Fibroblast of skin of abdomen (primary cell): ENCODE measurements around the gene UBLCP1.
"Not testable (repeated sequence)": the region's sequence is repeated elsewhere in the genome, so short reads cannot be mapped to it uniquely, and the experiment has no call there.

ENCODE experiments used
- DNase-seq: peaks from one replicate; pipeline ENCODE4 v3.0.0-alpha.2; 2013

UBLCP1 gene

DNA sequence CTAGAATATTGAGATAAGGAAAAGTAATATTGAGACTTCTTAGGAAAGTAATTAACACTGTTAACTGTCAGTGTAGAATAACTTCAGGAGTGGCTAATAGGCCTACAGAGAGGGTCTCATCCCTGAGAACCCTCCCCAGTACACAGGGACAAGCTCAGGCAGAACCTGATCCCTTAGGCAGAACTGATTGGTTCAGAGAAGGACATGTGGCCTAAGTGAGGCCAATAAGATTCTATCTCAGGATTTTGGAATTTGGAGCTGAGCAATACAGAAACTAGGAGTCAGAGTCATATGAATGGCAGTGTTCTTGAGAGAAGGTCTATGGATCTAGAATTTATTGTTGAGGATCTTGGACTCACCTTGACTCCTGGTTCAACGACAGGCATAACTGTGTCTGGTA is 10.9 kb upstream of the UBLCP1 start:
- DNase-seq = no peak

DNA sequence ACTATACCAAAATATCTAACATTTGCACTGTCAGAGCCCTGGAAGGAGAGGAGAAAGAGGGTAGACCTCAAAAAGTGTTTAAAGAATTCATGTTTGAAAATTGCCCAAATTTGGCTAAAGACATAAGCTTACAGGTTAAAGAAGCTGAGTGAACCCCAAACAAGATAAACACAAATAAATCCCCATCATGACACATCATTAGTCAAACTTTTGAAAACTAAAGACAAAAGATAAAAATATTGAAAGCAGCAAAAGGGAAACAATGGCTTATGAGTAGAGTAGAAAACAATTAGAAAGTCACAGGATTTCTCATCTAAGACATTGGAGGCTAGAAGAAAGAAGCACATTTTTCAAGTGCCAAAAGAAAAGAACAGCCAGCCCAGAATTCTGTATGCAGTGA is 6.1 kb upstream of the UBLCP1 start:
- DNase-seq = no peak

DNA sequence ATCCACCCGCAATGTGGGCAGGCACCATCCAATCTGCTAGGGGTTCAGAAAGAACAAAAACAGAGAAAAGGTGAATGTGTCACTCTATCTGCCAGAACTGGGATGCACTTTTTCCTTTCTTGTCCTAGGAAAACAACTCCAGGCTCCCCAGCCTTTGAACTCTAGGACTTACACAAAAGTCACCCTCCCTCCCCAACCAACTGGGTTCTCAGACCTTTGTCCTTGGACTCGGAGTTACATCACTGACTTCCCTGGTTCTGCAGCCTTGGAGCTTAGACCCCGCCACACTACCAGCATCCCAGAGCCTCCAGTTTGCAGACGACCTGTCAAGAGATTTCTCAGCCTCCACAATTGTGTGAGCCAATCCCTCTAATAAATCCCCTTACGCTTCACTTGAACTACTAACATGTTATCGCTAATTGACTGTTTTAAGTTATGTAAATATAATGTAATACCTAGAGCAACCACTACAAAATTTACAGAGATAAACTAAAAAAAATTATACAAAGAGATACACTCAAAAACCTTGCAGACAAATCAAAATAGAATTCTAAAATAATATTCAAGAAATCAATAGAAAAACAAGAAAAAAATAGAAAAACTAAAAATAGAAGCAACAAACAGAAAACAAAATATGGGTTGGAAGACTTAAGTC is 5.3 kb upstream of the UBLCP1 start:
- no peak for DNase-seq

DNA sequence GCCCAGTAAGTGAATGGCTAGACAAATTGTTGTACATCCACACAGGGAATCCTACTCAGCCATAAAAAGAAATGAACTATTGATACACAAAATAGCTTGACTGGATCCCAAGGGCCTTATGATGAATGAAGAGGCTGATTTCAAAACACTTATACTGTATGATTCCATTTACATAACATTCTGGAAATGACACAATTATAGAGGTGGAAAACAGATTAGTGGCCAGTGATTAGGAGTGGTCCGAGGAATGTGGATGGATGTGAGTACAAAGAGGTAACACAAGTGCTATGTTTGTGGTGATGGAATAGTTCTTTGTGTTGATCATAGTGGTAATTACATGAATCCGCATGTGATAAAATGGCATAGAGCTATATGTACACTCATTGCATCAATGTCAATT is 4.7 kb upstream of the UBLCP1 start:
- no peak for DNase-seq

DNA sequence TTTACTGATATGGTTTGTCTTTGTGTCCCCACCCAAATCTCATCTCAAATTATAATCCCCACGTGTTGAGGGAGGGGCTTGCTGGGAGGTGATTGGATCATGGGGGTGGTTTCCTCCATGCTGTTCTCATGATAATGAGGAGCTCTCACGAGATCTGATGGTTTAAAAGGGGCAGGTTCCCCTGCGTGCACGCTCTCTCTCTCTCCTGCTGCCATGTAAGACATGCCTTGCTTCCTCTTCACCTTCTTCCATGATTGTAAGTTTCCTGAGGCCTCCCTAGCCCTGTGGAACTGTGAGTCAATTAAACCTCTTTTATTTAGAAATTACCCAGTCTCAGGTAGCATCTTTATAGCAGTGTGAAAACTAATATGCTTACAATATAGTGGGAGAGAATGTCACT is 2.9 kb upstream of the UBLCP1 start:
- not testable (repeated sequence) for DNase-seq

DNA sequence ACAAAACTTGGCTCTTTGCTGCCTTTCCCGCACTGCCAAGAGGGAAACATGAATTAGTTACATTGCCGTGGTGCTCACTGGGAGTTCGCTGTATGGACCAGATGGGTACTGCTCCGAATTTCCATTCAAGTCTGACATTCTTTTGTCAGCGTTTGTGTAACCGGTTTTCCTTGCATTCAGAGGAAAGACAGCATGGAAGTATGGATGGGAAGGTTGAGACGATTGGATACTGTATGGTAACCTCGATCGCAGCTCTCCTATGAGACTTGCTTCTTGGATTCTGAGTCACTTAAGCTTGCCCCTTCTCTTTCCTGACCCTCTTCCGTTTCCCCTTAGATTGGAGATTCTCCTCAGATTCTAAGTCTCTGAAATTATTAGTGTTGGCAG is 625 bp upstream of the UBLCP1 start:
- DNase-seq = peak; percentile 24

DNA sequence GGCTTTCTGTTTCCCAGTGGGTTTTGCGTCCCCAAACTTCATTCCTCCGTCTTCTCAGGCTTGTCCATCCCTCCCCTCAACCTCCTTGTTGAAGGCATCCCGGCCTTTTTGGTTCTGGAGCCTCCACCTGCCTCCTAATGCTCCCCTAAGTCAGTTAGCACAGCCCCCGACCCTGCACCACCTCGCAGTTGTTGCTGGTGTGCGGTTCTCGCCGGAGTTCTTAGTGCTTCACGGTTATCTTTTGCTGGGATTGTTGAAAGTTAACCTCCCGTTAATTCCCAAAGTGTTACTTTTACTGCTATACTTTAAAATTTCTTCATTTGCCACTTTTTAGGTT is 447 bp downstream of the UBLCP1 start:
- DNase-seq = no peak

DNA sequence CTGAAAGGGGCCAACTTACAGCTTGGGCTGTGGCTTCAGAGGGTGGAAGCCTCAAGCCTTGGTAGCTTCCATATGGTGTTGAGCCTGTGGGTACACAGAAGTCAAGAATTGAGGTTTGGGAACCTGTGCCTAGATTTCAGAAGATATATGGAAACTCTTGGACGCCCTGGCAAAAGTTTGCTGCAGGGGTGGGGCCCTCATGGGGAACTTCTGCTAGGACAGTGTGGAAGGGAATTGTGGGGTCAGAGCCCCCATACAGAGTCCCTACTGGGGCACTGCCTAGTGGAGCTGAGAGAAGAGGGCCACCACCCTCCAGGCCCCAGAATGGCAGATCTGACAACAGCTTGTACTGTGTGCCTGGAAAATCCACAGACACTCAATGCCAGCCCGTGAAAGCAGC is 3.7 kb downstream of the UBLCP1 start:
- DNase-seq = not testable (repeated sequence)

DNA sequence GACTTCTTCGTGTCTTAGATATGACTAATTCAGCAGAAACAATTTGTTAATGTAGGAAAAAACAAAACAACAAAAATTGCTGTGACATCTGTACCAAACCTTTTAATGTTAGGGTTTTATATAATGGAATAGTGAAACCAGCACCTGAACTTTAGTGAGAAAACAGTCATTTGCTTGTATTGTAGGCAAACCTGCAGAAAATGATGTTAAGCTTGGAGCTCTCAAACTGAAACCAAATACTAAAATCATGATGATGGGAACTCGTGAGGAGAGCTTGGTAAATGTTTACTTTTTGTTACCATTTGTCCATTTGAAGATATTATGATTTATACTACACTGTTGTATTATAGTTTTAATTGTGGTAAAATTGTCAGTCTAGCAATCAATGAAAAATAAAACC is 6.6 kb downstream of the UBLCP1 start:
- DNase-seq = no peak

DNA sequence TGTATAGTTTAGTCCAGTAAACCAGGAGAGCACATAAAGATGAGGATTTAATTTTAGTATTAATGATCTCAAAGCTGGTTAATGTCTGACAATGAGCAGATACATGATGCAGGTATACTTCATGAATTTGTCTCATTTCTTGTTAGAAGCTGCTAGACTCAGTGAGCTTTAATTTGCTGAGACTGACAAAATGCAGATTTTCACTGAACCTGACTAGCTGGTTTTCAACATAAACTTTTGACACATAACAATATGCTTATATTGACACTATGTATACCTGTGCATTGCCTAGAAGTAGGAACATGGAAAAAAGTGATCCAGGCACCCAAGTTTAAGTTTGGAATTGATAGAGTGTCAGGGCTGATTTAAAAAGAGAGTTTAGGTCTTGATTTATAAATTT is 10.8 kb downstream of the UBLCP1 start:
- DNase-seq = no peak

DNA sequence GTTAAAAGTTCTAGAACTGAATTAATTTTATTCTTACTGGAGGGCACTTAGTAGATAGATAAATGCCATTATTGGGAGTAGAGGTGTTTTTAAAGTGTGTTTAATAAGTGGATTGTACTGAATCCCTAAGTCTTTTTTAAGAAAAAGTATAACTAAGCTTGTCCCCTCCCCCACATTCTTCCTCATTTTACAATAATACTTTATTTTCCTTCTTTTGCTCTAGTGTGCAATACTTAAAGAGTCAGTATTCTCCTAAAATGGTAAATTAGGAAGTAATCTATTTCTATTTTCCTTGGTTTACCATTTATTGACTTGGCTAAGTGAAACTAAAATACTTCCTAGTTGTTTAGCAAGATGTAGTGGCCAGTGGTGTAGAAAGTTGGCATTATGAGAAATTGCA is 11.6 kb downstream of the UBLCP1 start:
- DNase-seq = no peak

DNA sequence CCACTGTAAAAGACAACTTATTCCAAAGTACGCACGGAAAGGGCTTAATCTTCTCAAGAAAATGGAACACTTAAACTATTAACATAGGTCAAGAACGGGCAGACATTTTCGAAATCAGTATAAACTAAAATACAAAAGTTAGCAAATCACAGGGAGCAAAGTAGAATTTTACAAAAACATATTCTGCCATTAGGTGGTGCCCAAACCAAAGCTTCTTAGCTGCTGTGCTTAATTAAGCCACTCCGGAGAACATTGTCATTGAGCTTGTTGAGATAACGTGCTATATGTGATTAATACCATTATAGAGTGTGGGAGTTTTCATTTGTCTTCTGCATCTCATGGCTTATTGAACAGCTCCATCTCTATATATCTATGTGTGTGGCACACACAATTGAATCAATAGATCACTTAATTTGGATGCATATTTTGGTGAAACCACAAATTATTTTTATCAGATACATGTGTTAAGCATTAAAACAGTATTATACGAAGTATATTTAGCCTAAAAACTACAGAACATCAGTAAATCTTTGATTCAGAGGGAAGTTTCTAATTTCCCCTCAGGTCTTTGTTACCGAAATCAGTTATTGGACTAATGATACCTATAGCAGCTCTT is 23.4 kb downstream of the UBLCP1 start:
- peak; percentile 52 for DNase-seq

DNA sequence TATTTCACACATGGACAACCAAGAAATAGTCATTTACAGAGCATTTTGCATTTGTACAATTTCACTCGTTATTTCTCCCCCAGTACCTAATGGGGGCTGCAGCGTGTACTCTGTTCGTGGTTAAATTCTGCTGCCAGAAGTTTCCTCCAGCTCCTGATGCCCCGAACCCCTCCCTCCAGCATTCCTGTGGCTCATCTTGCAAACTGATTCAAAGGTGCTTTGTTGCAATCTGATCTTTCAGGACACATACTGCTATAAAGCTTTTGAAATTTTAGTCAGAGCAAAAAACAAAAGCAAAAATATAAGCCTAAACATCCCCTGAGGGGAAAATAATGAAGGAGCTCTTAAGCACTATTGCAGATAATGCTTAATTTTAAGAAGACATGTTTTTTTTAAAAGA is 27.7 kb downstream of the UBLCP1 start:
- peak; percentile 37 for DNase-seq

DNA sequence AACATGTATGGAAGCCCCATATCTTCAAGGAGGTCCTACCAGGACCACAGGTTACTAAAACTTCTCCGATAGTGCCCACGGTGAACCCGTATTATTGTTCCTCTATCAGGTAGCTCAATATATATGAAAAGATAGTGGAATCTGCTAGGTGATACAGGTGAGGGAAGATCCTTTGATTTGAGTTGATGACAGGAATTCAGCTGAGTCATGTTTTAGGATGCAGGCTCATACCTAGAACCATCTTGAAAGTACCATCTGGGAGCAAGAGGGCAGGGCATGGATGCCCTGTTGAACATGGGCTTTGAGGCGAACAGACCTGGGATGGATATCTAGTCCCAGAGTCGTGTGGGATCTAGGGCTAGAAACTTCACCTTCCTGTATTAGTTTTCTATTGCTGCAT is 31.8 kb downstream of the UBLCP1 start:
- no peak for DNase-seq

DNA sequence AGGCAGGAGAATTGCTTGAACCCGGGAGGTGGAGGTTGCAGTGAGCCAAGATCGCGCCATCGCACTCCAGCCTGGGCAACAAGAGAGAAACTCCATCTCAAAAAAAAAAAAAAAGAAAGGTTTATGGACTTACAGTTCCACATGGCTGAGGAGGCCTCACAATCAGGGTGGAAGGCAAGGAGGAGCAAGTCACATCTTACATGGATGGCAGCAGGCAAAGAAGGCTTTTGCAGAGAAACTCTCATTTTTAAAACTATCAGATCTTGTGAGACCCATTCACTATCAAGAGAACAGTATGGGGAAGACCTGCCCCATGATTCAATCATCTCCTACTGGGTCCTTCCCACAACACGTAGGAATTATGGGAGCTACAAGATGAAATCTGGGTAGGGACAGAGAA is 34.2 kb downstream of the UBLCP1 start:
- not testable (repeated sequence) for DNase-seq

DNA sequence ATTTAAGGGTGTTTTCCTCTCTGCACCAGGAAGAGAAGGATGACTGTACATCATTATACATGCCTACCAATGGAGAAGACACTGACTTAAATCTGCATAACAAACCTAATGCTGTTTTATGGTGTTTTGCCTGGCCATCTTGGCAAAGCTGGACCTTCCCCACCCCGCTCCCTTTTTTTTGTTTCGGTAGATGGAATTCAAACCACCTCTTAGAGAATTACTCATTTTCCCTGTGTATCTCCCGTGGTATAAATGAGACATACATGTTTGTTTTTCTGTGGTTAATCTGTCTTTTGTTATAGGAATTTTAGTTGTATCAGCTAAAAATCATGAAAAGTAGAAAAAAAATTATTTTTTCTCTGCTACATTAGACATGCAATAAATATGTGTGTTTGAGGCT is 38.4 kb downstream of the UBLCP1 start:
- DNase-seq = no peak

DNA sequence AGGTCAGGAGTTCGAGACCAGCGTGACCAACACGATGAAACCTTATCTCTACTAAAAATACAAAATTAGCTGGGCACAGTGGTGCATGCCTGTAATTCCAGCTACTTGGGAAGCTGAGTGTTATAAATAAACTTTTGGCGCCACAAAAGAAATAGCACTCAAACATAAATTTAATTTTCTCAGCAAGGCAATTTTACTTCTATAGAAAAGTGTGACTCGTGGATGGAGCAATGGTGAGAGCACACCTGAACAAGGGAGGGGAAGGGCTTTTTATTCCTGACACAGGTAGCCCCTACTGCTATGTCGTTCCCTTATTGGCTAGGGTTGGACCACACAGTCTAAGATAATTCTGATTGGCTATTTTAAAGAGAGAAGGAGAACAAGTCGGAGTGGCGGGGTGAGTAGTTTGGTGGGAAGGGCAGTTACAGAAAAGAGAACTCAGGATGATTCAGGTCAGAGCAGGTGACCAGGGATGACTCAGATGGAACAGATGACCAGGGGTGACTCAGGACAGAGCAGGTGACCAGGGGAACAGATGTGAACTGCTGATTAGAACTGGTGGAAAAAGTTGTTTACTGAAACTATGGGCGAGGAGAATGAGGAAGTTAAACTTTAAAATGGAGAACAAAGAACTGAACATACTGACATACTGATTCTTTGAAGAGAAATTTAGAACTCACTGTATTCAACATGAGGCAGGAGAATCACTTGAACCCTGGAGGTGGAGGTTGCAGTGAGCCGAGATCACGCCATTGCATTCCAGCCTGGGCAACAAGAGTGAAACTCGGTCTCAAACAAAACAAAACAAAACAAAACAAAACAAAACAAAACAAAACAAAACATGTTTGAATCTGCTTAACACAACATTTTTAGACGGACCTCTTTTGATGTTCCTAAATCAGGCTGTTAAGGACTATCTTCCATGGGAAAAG is 39.1 kb downstream of the UBLCP1 start:
- not testable (repeated sequence) for DNase-seq

DNA sequence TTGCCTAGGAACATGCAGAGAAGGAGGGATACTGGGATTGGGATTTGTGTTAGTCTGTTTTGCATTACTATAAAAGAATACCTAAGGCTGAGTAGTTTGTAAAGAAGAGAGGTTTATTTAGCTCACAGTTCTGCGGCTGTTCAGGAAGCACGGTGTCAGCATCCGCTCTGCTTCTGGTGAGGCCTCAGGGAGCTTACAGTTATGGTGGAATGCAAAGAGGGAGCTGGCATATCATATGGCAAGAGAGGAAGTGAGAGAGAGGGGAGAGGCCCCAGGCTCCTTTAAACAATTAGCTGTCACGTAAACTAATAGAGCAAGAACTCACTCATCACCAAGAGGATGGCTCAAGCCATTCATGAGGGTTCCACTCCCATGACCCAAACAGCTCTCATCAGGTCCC is 40.2 kb downstream of the UBLCP1 start:
- DNase-seq = no peak

DNA sequence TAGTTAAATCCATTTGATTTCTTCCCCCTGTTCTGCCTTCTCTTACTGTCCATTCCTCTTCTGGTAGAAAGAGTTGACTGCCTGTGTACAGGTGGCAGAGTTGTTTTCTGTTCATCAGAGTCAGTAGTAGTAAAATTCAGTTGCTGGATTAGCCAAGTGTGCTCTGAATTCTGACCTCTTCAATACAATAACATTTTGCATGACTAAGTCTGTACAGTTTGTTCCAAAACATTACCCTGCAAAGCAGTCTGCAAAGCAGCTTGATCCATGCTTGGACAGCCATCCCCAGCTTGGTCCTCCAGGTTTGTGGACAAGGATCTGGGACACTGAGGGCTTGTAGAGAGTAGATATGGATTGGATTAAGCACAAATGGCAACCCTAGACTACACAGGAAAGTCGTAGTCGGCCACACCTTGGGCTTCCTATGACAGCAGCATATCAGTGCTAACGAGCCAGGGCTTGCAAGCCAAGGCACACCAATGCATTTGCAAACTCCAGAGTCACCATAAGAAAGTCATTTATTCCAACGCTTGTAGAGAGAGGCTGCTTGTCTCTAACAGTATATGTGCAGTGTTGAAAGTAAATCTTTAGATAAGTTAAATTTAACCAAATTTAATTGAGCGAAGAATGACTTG is 42.0 kb downstream of the UBLCP1 start:
- no peak for DNase-seq

DNA sequence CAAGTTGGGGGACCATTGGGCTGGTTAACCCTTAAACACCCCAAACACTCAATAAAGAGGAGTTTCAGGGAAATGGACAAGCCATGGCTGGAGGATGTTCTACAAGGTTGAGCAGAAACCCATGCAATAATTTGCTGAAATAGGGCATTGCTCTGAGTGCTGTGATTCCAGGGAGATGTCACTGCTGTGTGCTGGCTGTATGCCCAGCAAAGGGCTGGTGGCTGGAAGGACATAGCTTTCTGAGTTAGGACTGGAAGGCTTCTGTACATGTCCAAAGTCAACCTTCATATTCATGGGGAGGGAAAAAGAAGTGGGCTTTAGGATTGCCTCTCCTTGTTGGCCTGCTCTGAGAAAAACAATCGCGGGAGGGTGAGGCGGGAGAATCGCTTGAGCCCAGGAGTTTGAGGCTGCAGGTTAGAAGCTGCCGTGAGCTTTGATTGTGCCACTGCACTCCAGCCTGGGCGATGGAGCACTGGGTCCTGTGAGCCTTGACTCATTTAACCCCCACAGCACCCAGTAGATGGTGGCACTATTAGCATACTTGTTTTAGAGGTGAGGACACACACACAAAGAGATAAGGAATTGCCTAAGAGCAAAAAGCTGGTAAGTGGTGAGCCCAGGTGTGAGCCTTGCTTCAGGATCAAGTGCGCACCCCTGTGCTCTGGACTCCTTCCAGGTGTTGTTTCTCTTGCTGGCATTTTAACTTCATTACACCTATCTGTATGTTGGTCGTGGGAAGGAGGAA is 46.8 kb downstream of the UBLCP1 start:
- no peak for DNase-seq

DNA sequence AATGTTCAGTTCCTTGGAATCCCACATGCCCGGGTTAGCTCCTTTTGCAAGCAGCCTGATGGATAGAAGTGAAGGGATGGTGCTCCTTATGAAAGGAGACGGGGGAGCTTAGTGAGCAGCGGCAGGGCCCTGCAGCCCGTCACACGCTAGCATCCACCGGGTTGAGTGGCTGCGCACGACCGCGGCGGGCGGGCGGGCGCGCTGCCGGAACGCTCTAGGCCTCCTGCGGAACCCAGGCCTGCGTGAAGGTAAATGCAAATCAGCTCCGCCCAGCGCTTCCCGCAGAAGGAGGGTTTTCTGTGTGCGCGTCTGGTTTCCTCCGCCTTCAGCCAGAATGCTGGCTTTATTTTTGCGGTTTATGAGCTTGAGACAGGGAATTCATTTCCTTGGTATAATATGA is 47.4 kb downstream of the UBLCP1 start:
- DNase-seq = no peak

DNA sequence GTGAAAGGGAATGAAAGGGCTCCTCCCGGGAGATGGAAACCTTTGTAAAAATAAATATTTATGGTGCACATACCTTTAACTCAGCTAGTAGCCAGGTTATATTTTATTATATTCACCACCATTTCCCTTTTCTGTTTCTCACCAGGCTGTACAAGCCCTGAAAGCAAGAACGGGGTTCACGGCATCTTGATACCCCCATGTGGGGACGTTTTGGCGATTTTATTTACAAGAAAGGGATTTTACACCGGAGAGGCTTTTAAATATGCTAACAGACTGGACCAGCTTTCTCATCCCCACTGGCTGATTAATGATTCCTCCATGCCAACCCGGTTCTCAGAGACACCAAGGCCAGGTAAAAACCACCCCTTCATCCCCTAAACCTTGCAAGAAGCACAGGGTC is 48.0 kb downstream of the UBLCP1 start:
- no peak for DNase-seq

DNA sequence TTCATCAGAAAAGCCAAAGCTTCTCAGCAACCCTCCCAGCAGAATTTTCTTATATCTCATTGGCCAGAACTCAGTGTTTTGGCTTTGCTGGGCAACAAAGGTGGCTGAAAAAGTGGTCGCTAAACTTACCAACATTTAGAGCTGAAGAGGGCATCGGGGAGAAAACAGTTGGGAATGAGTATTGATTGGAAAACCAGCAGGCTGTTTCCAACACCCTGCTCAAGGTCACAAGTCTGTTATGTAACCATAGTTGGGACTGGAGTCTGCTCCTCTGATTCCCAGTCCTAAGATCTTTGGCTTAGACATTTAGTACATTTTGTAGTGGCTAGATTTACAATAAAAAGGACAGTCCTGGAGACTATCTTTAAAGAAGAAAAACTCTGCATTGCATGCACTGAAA is 50.1 kb downstream of the UBLCP1 start:
- DNase-seq = no peak
